Motor neuron (in vitro differentiated cells): ENCODE data around the gene CCDC175. TPM values are rescaled to one million over a fixed set of nuclear protein-coding genes. Genes with fewer than 3 reads are reported as not detected.
A peak's percentile ranks its signal among the peaks of the same experiment; 100 is the strongest.

Experiments
- ATAC-seq, 8 experiments: fragments of 200-7000 bp; cut with Tn5 transposase; replicated peaks in 6 of 8; 2 replicates each; pipeline ENCODE4 v1.8.0; 2021; ENCODE audit warnings: mild to moderate bottlenecking in 8 of 8, moderate library complexity in 8 of 8
- H3K27ac ChIP-seq, 2 donors: fragments of 250-450 bp; sonication (Bioruptor Pico); 2 replicates each; pipeline ENCODE4 v1.9.0; 2021; ENCODE audit warnings: antibody characterized with exemption in 2 of 2, mild to moderate bottlenecking in 2 of 2, moderate library complexity in 1 of 2
- H3K4me1 ChIP-seq, 2 donors: fragments of 250-450 bp; sonication (Bioruptor Pico); replicated peaks in 1 of 2; 2 replicates each; pipeline ENCODE4 v1.6.1; 2021; ENCODE audit warnings: antibody characterized with exemption in 2 of 2, mild to moderate bottlenecking in 2 of 2, moderate library complexity in 1 of 2
- H3K4me3 ChIP-seq, 5 donors: fragments of 250-450 bp; sonication (Bioruptor Pico); 2 replicates each; pipeline ENCODE4 v1.9.0; 2021; ENCODE audit warnings: antibody characterized with exemption in 5 of 5, mild to moderate bottlenecking in 5 of 5, moderate library complexity in 4 of 5
- WGBS, 10 experiments: fragments of 450-650 bp; shearing (Covaris generic); methylation state at CpG; one replicate each; pipeline ENCODE4 v1.0.0; 2022; 5-methylcytosine and 5-hydroxymethylcytosine counted together
- in situ Hi-C, 9 experiments: fragments of 400-800 bp; cut with MboI; loops; one replicate each; pipeline ENCODE4 v1.15.0; 2021; ENCODE audit warnings: low sequenced_read_pairs in 9 of 9, low pct_unique_long_range_greater_than_20kb in 2 of 9; ENCODE audit not compliant: unreplicated experiment in 9 of 9
- total RNA-seq, 8 experiments: library from RNA; unstranded; fragments of 300-600 nt; gene quantifications; 2 replicates each; pipeline versions ENCODE4 v1.2.3 to v1.2.4, GENCODE V29; 2022

The CCDC175 gene
- total RNA-seq: 1 to 10 TPM in 1 of 8 experiments, under 1 TPM in 2, not detected in 5; 0.11 to 1.3 (median 0.14) TPM

DNA sequence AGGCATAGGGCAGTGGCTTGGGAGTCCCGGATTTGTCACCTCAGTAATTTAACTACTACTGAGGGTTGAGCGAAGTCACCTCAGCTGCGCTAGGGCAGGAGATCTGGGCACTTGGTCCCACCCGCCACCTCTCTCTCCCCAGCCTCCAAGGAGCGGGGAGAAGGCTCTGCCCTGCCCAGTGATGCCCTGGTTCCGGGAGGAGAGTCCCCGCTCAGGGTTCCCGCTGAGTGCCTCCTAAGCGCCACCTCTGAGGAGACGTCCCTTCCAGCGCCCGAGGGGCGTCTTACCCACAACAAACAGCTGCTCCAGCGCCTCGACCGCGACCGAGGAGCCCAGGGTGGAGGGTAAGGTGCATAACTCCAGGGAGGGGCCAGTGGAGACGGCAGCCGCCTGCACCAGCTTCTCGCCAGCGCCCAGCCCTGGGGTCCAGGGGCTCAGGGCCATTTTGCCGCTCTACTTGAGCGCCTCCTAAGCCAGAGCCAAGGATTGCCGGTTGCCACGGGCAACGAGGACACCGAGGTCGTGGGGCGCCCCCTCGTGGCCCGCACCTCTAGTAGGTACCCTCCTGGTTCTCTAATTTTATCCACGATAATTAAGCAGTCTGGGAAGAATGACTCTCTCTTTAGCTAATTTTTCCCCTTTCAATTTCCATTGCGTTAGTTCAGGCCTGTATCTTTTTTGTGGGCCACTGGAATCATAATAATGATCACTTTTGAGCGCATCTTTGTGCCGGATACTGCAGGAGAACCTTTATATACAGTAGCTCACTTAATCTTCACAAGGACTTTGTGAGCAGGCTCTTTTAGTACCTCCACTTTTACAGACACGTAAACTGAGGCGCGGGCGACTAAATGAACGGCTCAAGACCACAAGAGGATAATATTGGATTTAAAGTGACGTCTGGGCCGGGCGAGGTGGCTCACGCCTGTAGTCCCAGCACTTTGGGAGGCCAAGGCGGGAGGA lies at the start of gene CCDC175:
Gene CCDC175 (minus strand): TSS at position 481 of the 963 bp plus-strand sequence. CDS start 37 bp downstream, at position 444.
- Histone ChIP-seq H3K4me1 (no peaks in the 10 kb centered on the region), H3K4me3 (peak within 1 kb of the TSS; percentile 7 to 35 (median 22)), H3K27ac (no peak within 1 kb of the TSS)
- in situ Hi-C loops: loop anchor here in 1 of 9 experiments (10.0 kb wide), 1 partner anchor 72 kb away; no protein-coding TSS in a partner anchor
- 8 to 76% (median 48%) methylated on average over 2 to 13 of the region's 46 CpGs; no CpG with 5 or more reads in 2 of the 10 experiments for WGBS, 10 experiments
- peak; percentile 66 to 99 (median 96) for ATAC-seq

DNA sequence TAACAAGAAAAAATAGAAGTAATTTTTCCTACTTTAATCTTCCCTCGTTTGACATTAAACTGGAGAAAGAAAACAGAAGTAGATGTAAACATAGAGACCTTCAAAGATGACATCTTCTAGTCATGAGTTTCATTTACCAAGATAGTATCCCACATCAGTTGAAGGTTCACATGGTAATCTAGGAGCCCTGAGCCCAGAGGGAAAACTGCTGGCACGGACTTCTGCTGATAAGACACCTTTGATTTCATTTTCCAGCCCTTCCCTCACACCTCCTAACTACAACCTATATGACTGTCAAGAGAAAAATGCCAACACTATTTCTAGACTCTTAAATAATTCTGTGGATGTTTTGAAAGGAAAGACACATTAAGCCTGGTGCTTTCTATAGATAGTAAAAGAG lies 46.0 kb upstream of the CCDC175 start:
- ATAC-seq: no peak
- peaks cover 2 to 8% of the 10 kb centered on the region in 2 donors for H3K4me1 ChIP-seq
- in situ Hi-C loops: no loop called here
- no peak overlapping the region for H3K4me3 ChIP-seq
- WGBS, 10 experiments: 0 to 100% (median 79%) methylated on average over 1 to 2 of the region's 2 CpGs
- no peak overlapping the region for H3K27ac ChIP-seq

DNA sequence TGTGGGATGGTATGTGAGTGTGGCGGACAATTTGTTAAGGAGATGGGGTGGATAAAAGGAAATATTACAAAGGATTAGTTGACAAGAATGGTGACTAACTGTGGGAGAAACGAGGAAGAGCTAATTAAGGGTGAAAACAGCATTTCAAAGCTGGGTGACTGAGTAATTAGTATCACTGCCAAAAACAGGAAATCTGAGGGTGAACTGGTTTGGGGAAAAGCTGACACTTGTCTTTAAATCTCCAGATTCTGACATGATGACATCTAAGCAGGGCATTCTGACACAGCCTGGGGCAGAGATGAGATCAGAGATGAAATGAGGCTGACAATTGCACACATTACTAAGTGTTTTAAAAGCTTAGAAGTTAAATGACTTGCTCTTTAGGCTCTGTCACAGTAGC lies 42.4 kb upstream of the CCDC175 start:
- in situ Hi-C loops: no loop called here
- Histone ChIP-seq H3K27ac (no peak overlapping the region), H3K4me3 (no peak overlapping the region), H3K4me1 (peaks cover 0 to 2% of the 10 kb centered on the region in 2 donors)
- peak in 2 of 8 experiments; percentile 43 to 78 for ATAC-seq
- 18 to 83% (median 43%) methylated on average over 1 to 2 of the region's 2 CpGs; no CpG with 5 or more reads in 1 of the 10 experiments for WGBS, 10 experiments

DNA sequence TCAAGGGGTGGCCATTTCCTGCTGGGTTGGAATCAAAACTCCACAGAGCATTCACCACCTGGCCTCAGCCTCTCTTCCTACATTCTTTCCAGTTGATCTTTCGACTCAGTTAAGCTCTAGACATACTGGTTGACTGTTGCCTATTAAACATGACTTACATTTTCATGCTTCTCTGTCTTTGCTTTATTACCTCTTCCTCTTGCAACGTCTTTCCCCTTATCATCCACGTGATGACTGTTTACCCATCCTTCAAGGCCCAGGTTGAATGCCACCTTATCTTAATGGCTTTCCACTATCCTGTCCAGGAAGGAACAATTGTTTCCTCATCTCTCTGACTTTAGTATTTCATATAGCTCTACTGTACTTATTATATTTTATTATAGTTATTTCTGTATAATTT lies 24.4 kb upstream of the CCDC175 start:
- ATAC-seq: no peak
- WGBS, 10 experiments: 0 to 86% (median 50%) methylated on average over 2 to 3 of the region's 3 CpGs; no CpG with 5 or more reads in 1 of the 10 experiments
- H3K4me1 ChIP-seq: peaks cover 0 to 2% of the 10 kb centered on the region in 2 donors
- H3K4me3 ChIP-seq: no peak overlapping the region
- no peak overlapping the region for H3K27ac ChIP-seq
- in situ Hi-C loops: no loop called here

DNA sequence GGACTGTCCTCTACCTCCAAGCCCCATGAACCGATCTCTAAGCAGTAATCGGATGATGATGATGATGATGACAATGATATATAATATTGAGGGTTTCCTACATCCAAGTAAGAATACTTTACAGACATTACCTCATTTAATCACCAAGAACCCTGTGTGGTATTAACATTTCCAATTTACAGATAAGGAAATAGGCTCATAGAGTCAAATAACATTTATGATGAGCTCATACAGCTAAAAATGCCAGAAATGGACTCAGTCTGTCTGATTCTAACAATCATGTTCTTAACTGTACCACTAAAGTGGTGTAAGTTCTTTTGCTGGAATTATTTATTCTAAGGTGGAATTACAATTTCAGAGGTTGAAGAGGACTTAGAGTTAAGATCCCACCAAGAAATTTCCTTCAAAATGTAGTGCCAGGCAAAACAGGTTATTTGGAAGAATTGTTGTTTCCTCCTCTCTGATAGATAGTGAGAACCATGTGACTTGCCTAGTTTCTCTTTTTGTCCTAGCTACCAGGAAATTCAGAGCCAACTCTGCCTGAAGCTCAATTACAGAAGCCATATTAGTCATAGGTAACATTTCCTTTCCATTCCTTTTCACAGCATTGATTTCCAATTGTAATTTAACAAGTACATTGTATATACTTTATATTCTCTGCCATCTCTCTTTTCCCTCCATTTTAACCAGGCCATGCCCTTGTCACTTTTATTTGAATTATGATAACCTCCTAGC lies 23.8 kb upstream of the CCDC175 start:
- no peak overlapping the region for H3K4me3 ChIP-seq
- 54 to 100% (median 83%) methylated on average over 1 to 2 of the region's 2 CpGs; no CpG with 5 or more reads in 3 of the 10 experiments for WGBS, 10 experiments
- no peak for ATAC-seq
- H3K27ac ChIP-seq: no peak overlapping the region
- peaks cover 0 to 2% of the 10 kb centered on the region in 2 donors for H3K4me1 ChIP-seq
- in situ Hi-C loops: no loop called here

DNA sequence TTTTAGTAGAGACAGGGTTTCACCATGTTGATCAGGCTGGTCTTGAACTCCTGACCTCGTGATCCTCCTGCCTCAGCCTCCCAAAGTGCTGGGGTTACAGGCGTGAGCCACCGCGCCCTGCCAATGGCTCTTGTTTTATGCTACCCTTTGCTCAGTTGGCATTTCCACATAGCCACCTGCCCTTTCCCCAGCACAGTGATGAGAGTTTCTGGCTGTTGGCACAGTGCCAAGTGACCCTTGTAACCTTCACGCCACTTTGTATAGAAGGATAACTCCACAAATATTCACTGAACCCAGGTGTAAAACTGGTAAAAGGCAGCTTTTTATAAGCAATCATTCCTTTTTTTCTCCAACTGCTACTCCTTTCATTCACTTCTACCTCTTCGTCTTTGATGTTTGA lies 18.5 kb upstream of the CCDC175 start:
- whole genome bisulfite sequencing, 10 experiments: 52 to 94% (median 83%) methylated on average over 2 to 6 of the region's 6 CpGs; no CpG with 5 or more reads in 4 of the 10 experiments
- Histone ChIP-seq H3K27ac (no peak overlapping the region), H3K4me3 (no peak overlapping the region), H3K4me1 (no peaks in the 10 kb centered on the region)
- in situ Hi-C loops: no loop called here
- no peak for ATAC-seq

DNA sequence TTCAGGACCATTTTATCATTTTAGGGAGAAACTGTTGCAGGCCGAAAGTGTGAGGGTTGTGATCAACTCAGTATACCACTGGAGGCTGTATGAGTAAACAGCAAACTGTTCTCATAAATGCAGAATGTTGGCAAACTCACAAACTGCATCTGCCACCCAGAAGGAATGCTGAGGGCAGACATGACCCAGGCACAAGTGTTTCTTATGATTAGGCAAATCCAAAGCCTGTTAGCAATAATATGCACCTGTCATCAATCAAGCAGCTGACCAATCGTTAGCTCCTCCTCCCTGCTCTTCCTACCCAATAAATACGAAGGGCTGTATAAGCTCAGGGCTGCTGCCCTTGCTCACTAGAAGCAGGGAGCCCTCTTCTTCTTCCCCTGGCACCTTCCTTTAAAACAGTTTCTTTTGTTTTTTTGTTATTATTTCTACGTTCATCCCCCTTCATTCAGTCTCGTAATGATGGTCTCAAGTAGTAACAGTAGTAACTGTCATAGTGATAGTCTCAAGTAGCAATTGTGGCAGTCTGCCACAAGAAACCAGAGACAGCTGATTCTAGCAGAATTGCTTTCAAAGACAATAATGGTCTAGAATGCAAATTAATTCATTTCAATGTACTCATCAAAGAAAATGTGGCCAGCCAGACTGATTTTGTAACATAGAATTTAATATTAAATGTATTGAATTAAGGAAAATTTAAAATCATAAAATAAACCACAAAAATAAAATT lies 15.2 kb upstream of the CCDC175 start:
- no peak overlapping the region for H3K27ac ChIP-seq
- WGBS, 10 experiments: 0 to 100% (median 75%) methylated on average over 1 to 5 of the region's 5 CpGs
- no peak for ATAC-seq
- in situ Hi-C loops: no loop called here
- no peaks in the 10 kb centered on the region for H3K4me1 ChIP-seq
- H3K4me3 ChIP-seq: no peak overlapping the region

DNA sequence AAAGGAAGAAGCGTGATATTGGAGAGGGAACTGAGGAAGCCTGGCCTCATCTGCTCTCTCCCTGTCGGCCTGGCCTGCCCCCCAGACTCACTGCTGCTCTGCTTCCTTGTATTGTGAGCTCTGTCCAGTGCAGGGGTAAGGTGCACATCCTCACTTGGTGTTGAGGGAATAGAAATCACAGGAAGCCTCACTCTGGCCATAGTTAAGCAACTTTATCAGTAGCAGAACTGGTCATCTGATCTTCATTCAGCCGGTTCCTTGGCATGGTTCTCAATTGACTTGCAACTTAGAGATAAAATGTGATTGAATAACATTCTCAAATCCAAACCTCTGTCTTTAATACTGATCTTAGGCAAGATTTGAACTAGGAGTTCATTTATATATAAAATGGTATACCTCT lies 11.5 kb upstream of the CCDC175 start:
- in situ Hi-C loops: no loop called here
- Histone ChIP-seq H3K4me1 (no peaks in the 10 kb centered on the region), H3K4me3 (no peak overlapping the region), H3K27ac (no peak overlapping the region)
- 33 to 83% (median 67%) methylated on average over 1 to 3 of the region's 3 CpGs; no CpG with 5 or more reads in 3 of the 10 experiments for WGBS, 10 experiments
- ATAC-seq: no peak

GRCh38 chr14:59585891-59586554 lies 9.4 kb upstream of the CCDC175 start:
- WGBS, 10 experiments: 57 to 100% (median 88%) methylated on average over 1 to 9 of the region's 10 CpGs
- in situ Hi-C loops: no loop called here
- H3K4me3 ChIP-seq: no peak overlapping the region
- peak in 1 of 8 experiments; percentile 71 for ATAC-seq
- no peak overlapping the region for H3K27ac ChIP-seq
- no peaks in the 10 kb centered on the region for H3K4me1 ChIP-seq

DNA sequence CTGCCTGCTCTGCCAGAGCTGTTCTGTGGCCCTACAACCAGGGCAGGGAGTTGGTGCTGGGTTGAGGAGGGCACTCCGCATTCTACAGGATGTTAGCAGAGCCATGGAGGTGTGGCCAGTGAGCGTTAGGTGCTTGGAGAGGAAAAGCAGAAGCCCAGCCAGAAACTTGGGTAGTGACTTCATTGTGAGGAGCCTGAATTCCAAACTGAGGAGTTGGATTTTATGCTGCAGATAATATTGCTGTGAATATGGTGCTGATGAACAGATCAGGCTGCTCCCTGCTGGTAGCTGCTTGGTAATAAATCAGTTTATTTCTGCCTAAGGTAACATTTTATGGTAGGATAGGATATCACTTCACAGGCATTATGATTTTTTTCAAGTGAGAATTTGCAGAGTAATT lies 7.1 kb upstream of the CCDC175 start:
- Histone ChIP-seq H3K4me1 (no peaks in the 10 kb centered on the region), H3K27ac (no peak overlapping the region), H3K4me3 (no peak overlapping the region)
- WGBS, 10 experiments: 33 to 93% (median 73%) methylated on average over 1 to 2 of the region's 2 CpGs; no CpG with 5 or more reads in 6 of the 10 experiments
- in situ Hi-C loops: no loop called here
- ATAC-seq: peak in 3 of 8 experiments; percentile 25 to 38 (median 29)

GRCh38 chr14:59582845-59583509 lies 6.4 kb upstream of the CCDC175 start:
- 68 to 100% (median 83%) methylated on average over 3 to 11 of the region's 23 CpGs; no CpG with 5 or more reads in 2 of the 10 experiments for WGBS, 10 experiments
- no peak overlapping the region for H3K27ac ChIP-seq
- H3K4me3 ChIP-seq: no peak overlapping the region
- in situ Hi-C loops: no loop called here
- no peaks in the 10 kb centered on the region for H3K4me1 ChIP-seq
- no peak for ATAC-seq

- WGBS, 10 experiments: 31 to 100% (median 73%) methylated on average over 2 to 3 of the region's 3 CpGs; no CpG with 5 or more reads in 4 of the 10 experiments
- Histone ChIP-seq H3K27ac (no peak overlapping the region), H3K4me3 (no peak overlapping the region), H3K4me1 (no peaks in the 10 kb centered on the region)
- in situ Hi-C loops: no loop called here
- no peak for ATAC-seq
Measured at GRCh38 chr14:59582161-59582560, 5.5 kb upstream of the CCDC175 start.
